GM19193 (cell line): Measurements from ENCODE around the gene NRG3.

Experiments used
- POLR2A ChIP-seq: IDR thresholded peaks from 4 replicates; pipeline ENCODE4 v1.6.1; 2011; ENCODE audit not compliant: insufficient read depth, insufficient read length; ENCODE audit errors: extremely low read depth

Gene NRG3

GRCh38 chr10:82811621-82812020 lies 936.6 kb downstream of the NRG3 start:
- no peak for TF ChIP-seq POLR2A

- no peak for TF ChIP-seq POLR2A
Observed at GRCh38 chr10:82813856-82814255, 938.9 kb downstream of the NRG3 start.

GRCh38 chr10:82814635-82815034 lies 939.6 kb downstream of the NRG3 start:
- TF ChIP-seq POLR2A: no peak

- TF ChIP-seq POLR2A: no peak
Observed at GRCh38 chr10:82815680-82816079, 940.7 kb downstream of the NRG3 start.

GRCh38 chr10:82817676-82818422 lies 942.9 kb downstream of the NRG3 start:
- TF ChIP-seq POLR2A: no peak

- no peak for TF ChIP-seq POLR2A
Observed at GRCh38 chr10:82821043-82821442, 946.0 kb downstream of the NRG3 start.

- no peak for TF ChIP-seq POLR2A
Observed at GRCh38 chr10:82826132-82826531, 951.1 kb downstream of the NRG3 start.

GRCh38 chr10:82827901-82828300 lies 952.9 kb downstream of the NRG3 start:
- no peak for TF ChIP-seq POLR2A

GRCh38 chr10:82847242-82847641 lies 972.2 kb downstream of the NRG3 start:
- TF ChIP-seq POLR2A: no peak

- TF ChIP-seq POLR2A: no peak
Observed at GRCh38 chr10:82850191-82850590, 975.2 kb downstream of the NRG3 start.

GRCh38 chr10:82856957-82857613 lies 982.1 kb downstream of the NRG3 start:
- no peak for TF ChIP-seq POLR2A

GRCh38 chr10:82861889-82862288 lies 986.9 kb downstream of the NRG3 start:
- no peak for TF ChIP-seq POLR2A

GRCh38 chr10:82865366-82865765 lies 990.4 kb downstream of the NRG3 start:
- TF ChIP-seq POLR2A: no peak

- no peak for TF ChIP-seq POLR2A
Observed at GRCh38 chr10:82866424-82867020, 991.5 kb downstream of the NRG3 start.

GRCh38 chr10:82867056-82867455 lies 992.1 kb downstream of the NRG3 start:
- TF ChIP-seq POLR2A: no peak

- no peak for TF ChIP-seq POLR2A
Observed at GRCh38 chr10:82874671-82875070, 999.7 kb downstream of the NRG3 start.
